WTC11 (cell line): ENCODE results near the gene ZBTB34. TPM values are rescaled to one million over a fixed set of nuclear protein-coding genes. Genes with fewer than 3 reads are reported as not detected.

Experiments
- ATAC-seq: fragments of 200-7000 bp; cut with Tn5 transposase; 2 replicates; pipeline ENCODE4 v1.10.0; 2021; ENCODE audit warnings: mild to moderate bottlenecking, moderate library complexity
- CTCF ChIA-PET: fragments of 300-600 bp; sonication (Branson Sonifier 250); formaldehyde crosslinking; loops from one replicate; lab custom pipeline; 2021; ENCODE audit warnings: antibody characterized with exemption; lab: Charles Lee
- POLR2A ChIA-PET: fragments of 350-600 bp; sonication (Branson Sonifier 250); formaldehyde crosslinking; loops from one replicate; lab custom pipeline; 2021; ENCODE audit warnings: antibody characterized with exemption; lab: Charles Lee
- DNase-seq: peaks from one replicate; pipeline ENCODE4 v3.0.0; 2021; ENCODE audit warnings: low spot score
- H3K27ac Mint-ChIP-seq: 2 replicates; pipeline ENCODE4 v1.8.0; 2021; ENCODE audit warnings: mixed read lengths
- H3K27me3 Mint-ChIP-seq: 2 replicates; pipeline ENCODE4 v1.8.0; 2021; ENCODE audit warnings: low read depth, mild to moderate bottlenecking, moderate library complexity, mixed read lengths
- H3K36me3 Mint-ChIP-seq: 2 replicates; pipeline ENCODE4 v1.8.0; 2021; ENCODE audit warnings: mixed read lengths
- H3K4me1 Mint-ChIP-seq: 2 replicates; pipeline ENCODE4 v1.8.0; 2022; ENCODE audit warnings: mixed read lengths
- H3K4me3 Mint-ChIP-seq: 2 replicates; pipeline ENCODE4 v1.8.0; 2021; ENCODE audit warnings: mild to moderate bottlenecking, moderate library complexity, mixed read lengths
- H3K9me3 Mint-ChIP-seq: 2 replicates; pipeline ENCODE4 v1.8.0; 2021; ENCODE audit warnings: mixed read lengths
- ARID4B ChIP-seq: sonication (generic); formaldehyde crosslinking; IDR thresholded peaks from 2 replicates; pipeline ENCODE4 v1.8.0; 2023; ENCODE audit warnings: missing genetic modification reagents, mild to moderate bottlenecking, borderline replicate concordance
- CREB1 ChIP-seq: sonication (generic); formaldehyde crosslinking; IDR thresholded peaks from 2 replicates; pipeline ENCODE4 v1.8.0; 2023; ENCODE audit warnings: mild to moderate bottlenecking, missing genetic modification reagents
- CREM ChIP-seq: sonication (generic); formaldehyde crosslinking; IDR thresholded peaks from 2 replicates; pipeline ENCODE4 v1.8.1; 2022; ENCODE audit warnings: mild to moderate bottlenecking, missing genetic modification reagents, moderate library complexity
- EMX1 ChIP-seq: fragments of 250-450 bp; sonication (Bioruptor Pico); IDR thresholded peaks from 2 replicates; pipeline ENCODE4 v1.8.0; 2021; ENCODE audit warnings: mild to moderate bottlenecking
- ESRRA ChIP-seq: sonication (generic); formaldehyde crosslinking; IDR thresholded peaks from 2 replicates; pipeline ENCODE4 v1.8.1; 2022; ENCODE audit warnings: mild to moderate bottlenecking, missing genetic modification reagents, borderline replicate concordance
- FOXP4 ChIP-seq: sonication (generic); formaldehyde crosslinking; IDR thresholded peaks from 2 replicates; pipeline ENCODE4 v1.8.0; 2022; ENCODE audit warnings: mild to moderate bottlenecking, missing genetic modification reagents
- GABPB1 ChIP-seq: sonication (generic); formaldehyde crosslinking; IDR thresholded peaks from 2 replicates; pipeline ENCODE4 v1.8.1; 2023; ENCODE audit warnings: mild to moderate bottlenecking, missing genetic modification reagents
- KAT7 ChIP-seq: sonication (generic); formaldehyde crosslinking; IDR thresholded peaks from 2 replicates; pipeline ENCODE4 v1.8.1; 2023; ENCODE audit warnings: missing genetic modification reagents, mild to moderate bottlenecking, borderline replicate concordance
- NFYB ChIP-seq: sonication (generic); formaldehyde crosslinking; conservative IDR thresholded peaks from 2 replicates; pipeline ENCODE4 v1.8.0; 2022; ENCODE audit warnings: low read depth, missing genetic modification reagents
- RELA ChIP-seq: sonication (generic); formaldehyde crosslinking; IDR thresholded peaks from 2 replicates; pipeline ENCODE4 v1.8.1; 2022; ENCODE audit warnings: missing genetic modification reagents, mild to moderate bottlenecking, borderline replicate concordance
- SMAD4 ChIP-seq: sonication (generic); formaldehyde crosslinking; IDR thresholded peaks from 2 replicates; pipeline ENCODE4 v1.8.0; 2022; ENCODE audit warnings: mild to moderate bottlenecking, missing genetic modification reagents
- TP53 ChIP-seq: sonication (generic); formaldehyde crosslinking; IDR thresholded peaks from 2 replicates; pipeline ENCODE4 v1.8.1; 2023; ENCODE audit warnings: mild to moderate bottlenecking, missing genetic modification reagents
- USF1 ChIP-seq: sonication (generic); formaldehyde crosslinking; IDR thresholded peaks from 2 replicates; pipeline ENCODE4 v1.8.0; 2022; ENCODE audit warnings: mild to moderate bottlenecking, missing genetic modification reagents
- ZNF121 ChIP-seq: sonication (generic); formaldehyde crosslinking; IDR thresholded peaks from 2 replicates; pipeline ENCODE4 v1.8.0; 2023; ENCODE audit warnings: missing genetic modification reagents
- ZNF416 ChIP-seq: fragments of 250-450 bp; sonication (Bioruptor Pico); IDR thresholded peaks from 2 replicates; pipeline ENCODE4 v1.9.0; 2021; ENCODE audit warnings: mild to moderate bottlenecking, inconsistent platforms
- ZNF671 ChIP-seq: fragments of 250-450 bp; sonication (Bioruptor Pico); IDR thresholded peaks from 2 replicates; pipeline ENCODE4 v1.8.0; 2021; ENCODE audit warnings: mild to moderate bottlenecking
- total RNA-seq: library from RNA; stranded (reverse); gene quantifications from 3 replicates; pipeline ENCODE4 v1.2.3, GENCODE V29; 2021
- TF ChIP-seq, protein P1 (sequence below): sonication (generic); formaldehyde crosslinking; IDR thresholded peaks from 2 replicates; pipeline ENCODE4 v1.8.1; 2022; ENCODE audit warnings: missing genetic modification reagents, borderline replicate concordance
- TF ChIP-seq, protein P2 (sequence below): sonication (generic); formaldehyde crosslinking; IDR thresholded peaks from 2 replicates; pipeline ENCODE4 v1.8.0; 2022; ENCODE audit warnings: mild to moderate bottlenecking, missing genetic modification reagents
- TF ChIP-seq, protein P3 (sequence below): sonication (generic); formaldehyde crosslinking; IDR thresholded peaks from 2 replicates; pipeline ENCODE4 v1.8.1; 2023; ENCODE audit warnings: mild to moderate bottlenecking, moderate library complexity, missing genetic modification reagents
- TF ChIP-seq, protein P4 (sequence below): sonication (generic); formaldehyde crosslinking; IDR thresholded peaks from 2 replicates; pipeline ENCODE4 v1.8.0; 2022; ENCODE audit warnings: missing genetic modification reagents

The ZBTB34 gene
- total RNA-seq, 1 experiment from 2014 or later, result 18.4 TPM

DNA sequence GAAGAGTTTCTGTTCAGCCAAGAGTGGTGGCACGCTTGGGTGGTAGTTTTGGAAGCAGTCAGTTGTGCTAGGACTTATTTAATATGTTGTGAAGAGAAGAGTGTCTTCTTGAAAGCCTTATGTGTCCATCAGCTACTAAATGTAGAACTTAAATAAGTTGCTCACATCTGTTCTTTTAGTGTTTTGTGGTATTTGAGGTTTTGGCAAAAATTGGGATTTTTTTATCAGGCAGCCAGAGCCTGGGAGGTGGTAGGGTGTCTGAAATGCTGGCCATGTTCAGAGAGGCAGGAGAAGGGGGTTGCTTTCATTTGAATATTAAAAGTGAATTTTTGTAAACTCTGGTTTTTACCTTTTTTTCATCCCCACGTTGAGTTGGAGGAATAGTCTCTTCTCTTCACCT is 24.2 kb upstream of the ZBTB34 start:
- H3K27me3 Mint-ChIP-seq, result no peaks in the 10 kb centered on the region
- no peak for DNase-seq
- ATAC-seq, result no peak
- TF ChIP-seq ZNF416 (CRISPR knock-in tag), result no peak
- no peak for TF ChIP-seq RELA (CRISPR knock-in tag)
- TF ChIP-seq EMX1 (CRISPR knock-in tag), result no peak
- TF ChIP-seq, protein P1, sequence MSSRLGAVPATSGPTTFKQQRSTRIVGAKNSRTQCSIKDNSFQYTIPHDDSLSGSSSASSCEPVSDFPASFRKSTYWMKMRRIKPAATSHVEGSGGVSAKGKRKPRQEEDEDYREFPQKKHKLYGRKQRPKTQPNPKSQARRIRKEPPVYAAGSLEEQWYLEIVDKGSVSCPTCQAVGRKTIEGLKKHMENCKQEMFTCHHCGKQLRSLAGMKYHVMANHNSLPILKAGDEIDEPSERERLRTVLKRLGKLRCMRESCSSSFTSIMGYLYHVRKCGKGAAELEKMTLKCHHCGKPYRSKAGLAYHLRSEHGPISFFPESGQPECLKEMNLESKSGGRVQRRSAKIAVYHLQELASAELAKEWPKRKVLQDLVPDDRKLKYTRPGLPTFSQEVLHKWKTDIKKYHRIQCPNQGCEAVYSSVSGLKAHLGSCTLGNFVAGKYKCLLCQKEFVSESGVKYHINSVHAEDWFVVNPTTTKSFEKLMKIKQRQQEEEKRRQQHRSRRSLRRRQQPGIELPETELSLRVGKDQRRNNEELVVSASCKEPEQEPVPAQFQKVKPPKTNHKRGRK (CRISPR knock-in tag), result no peak
- no peak for TF ChIP-seq NFYB
- TF ChIP-seq ZNF671, result no peak
- TF ChIP-seq ESRRA (CRISPR knock-in tag), result no peak
- TF ChIP-seq CREM (CRISPR knock-in tag), result no peak
- no peak for TF ChIP-seq FOXP4 (CRISPR knock-in tag)
- TF ChIP-seq, protein P2, sequence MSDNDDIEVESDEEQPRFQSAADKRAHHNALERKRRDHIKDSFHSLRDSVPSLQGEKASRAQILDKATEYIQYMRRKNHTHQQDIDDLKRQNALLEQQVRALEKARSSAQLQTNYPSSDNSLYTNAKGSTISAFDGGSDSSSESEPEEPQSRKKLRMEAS (CRISPR knock-in tag), result no peak
- no peak for TF ChIP-seq ARID4B (CRISPR knock-in tag)
- TF ChIP-seq ZNF121 (CRISPR knock-in tag), result no peak
- TF ChIP-seq, protein P3, sequence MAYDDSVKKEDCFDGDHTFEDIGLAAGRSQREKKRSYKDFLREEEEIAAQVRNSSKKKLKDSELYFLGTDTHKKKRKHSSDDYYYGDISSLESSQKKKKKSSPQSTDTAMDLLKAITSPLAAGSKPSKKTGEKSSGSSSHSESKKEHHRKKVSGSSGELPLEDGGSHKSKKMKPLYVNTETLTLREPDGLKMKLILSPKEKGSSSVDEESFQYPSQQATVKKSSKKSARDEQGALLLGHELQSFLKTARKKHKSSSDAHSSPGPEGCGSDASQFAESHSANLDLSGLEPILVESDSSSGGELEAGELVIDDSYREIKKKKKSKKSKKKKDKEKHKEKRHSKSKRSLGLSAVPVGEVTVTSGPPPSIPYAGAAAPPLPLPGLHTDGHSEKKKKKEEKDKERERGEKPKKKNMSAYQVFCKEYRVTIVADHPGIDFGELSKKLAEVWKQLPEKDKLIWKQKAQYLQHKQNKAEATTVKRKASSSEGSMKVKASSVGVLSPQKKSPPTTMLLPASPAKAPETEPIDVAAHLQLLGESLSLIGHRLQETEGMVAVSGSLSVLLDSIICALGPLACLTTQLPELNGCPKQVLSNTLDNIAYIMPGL (CRISPR knock-in tag), result no peak
- TF ChIP-seq TP53 (CRISPR knock-in tag), result no peak
- TF ChIP-seq SMAD4 (CRISPR knock-in tag), result no peak
- TF ChIP-seq, protein P4, sequence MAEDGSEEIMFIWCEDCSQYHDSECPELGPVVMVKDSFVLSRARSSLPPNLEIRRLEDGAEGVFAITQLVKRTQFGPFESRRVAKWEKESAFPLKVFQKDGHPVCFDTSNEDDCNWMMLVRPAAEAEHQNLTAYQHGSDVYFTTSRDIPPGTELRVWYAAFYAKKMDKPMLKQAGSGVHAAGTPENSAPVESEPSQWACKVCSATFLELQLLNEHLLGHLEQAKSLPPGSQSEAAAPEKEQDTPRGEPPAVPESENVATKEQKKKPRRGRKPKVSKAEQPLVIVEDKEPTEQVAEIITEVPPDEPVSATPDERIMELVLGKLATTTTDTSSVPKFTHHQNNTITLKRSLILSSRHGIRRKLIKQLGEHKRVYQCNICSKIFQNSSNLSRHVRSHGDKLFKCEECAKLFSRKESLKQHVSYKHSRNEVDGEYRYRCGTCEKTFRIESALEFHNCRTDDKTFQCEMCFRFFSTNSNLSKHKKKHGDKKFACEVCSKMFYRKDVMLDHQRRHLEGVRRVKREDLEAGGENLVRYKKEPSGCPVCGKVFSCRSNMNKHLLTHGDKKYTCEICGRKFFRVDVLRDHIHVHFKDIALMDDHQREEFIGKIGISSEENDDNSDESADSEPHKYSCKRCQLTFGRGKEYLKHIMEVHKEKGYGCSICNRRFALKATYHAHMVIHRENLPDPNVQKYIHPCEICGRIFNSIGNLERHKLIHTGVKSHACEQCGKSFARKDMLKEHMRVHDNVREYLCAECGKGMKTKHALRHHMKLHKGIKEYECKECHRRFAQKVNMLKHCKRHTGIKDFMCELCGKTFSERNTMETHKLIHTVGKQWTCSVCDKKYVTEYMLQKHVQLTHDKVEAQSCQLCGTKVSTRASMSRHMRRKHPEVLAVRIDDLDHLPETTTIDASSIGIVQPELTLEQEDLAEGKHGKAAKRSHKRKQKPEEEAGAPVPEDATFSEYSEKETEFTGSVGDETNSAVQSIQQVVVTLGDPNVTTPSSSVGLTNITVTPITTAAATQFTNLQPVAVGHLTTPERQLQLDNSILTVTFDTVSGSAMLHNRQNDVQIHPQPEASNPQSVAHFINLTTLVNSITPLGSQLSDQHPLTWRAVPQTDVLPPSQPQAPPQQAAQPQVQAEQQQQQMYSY, result no peak
- TF ChIP-seq USF1 (CRISPR knock-in tag), result no peak
- TF ChIP-seq KAT7 (CRISPR knock-in tag), result no peak
- no peak for TF ChIP-seq GABPB1
- no peak for TF ChIP-seq CREB1 (CRISPR knock-in tag)
- ChIA-PET POLR2A (no interaction called here), CTCF (no interaction called here)
- 0 out of 2 replicates have a peak, but pooled peaks cover 3% of the 10 kb centered on the region for H3K4me1 Mint-ChIP-seq
- no peak overlapping the region for H3K4me3 Mint-ChIP-seq
- peaks cover 33% of the 10 kb centered on the region for H3K36me3 Mint-ChIP-seq
- H3K27ac Mint-ChIP-seq, result no peak overlapping the region
- H3K9me3 Mint-ChIP-seq, result no peaks in the 10 kb centered on the region
